ENCODE measurements around the gene CDK12.
"Not testable (repeated sequence)": the region's sequence is repeated elsewhere in the genome, so short reads cannot be mapped to it uniquely, and the experiment has no call there.

Gene CDK12

DNA sequence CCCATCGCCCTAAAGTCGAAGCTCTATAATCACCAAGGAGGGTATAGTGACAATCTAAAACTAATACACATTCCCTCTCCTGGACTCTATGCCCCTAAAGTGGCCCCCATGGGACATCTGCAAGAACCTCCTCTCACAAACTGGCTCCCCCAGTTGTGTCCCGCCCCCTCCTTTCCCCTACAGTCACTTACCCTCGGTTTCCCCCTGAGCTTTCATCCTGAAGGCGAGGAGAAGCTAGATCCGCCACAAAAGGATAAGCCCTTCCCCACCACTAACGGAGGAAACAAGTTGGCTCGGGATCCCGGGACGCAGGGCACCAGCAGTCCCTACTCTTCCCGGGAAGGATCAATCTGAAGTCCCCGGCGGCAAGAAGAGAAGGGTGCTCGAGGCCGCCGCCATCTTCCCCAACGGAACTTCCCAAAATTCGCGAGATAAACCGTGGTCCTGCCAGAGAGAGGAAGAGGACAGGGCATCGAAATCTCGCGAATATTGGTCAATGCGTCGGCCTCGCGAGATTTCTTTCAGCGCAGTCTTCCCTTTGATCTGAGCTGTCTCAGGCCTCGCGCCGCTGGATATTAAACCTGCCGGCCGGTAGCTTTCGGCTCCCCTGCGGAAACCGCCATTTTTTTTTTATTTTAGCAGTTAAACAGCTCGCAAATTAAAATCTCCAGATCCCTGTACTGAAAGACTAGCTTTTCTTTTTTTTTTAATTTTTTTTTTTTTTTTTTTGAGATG, 10.3 kb upstream of the CDK12 start, which contains the start of gene MED1:
TSS of gene MED1 (minus strand) at position 417 of the 735 bp plus-strand sequence. CDS start at position 216, 201 bp downstream.
- peak; percentile 99 for DNase-seq (ENCODE audit: low read depth)
- peak within 1 kb of the TSS; percentile 83 for H3K4me3 ChIP-seq (ENCODE audit: control insufficient read depth, low read depth, low read length)
- TF ChIP-seq, protein P1, sequence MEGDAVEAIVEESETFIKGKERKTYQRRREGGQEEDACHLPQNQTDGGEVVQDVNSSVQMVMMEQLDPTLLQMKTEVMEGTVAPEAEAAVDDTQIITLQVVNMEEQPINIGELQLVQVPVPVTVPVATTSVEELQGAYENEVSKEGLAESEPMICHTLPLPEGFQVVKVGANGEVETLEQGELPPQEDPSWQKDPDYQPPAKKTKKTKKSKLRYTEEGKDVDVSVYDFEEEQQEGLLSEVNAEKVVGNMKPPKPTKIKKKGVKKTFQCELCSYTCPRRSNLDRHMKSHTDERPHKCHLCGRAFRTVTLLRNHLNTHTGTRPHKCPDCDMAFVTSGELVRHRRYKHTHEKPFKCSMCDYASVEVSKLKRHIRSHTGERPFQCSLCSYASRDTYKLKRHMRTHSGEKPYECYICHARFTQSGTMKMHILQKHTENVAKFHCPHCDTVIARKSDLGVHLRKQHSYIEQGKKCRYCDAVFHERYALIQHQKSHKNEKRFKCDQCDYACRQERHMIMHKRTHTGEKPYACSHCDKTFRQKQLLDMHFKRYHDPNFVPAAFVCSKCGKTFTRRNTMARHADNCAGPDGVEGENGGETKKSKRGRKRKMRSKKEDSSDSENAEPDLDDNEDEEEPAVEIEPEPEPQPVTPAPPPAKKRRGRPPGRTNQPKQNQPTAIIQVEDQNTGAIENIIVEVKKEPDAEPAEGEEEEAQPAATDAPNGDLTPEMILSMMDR (conservative IDR thresholded peaks at IDR 0.05; ENCODE audit: control insufficient read depth, insufficient read depth, low read depth, low read length) = no peak

DNA sequence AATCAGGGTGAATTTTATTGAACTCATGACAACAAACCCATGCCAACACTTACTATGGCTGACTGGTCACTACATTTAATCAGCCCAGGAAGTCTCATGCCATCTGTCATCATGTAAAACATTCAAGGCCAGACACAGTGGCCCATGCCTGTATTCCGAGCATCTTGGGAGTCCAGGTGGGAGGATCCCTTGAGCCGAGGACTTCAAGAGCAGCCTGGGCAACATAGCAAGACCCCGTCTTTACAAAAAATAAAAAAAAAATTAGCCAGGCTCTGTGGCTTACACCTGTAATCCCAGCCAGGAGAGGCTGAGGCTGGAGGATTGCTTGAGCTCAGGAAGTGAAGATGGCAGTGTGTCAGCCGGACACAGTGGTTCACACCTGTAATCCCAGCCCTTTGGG, 5.4 kb upstream of the CDK12 start:
- no peak for DNase-seq (ENCODE audit: low read depth)
- TF ChIP-seq, protein P1 (conservative IDR thresholded peaks at IDR 0.05; ENCODE audit: control insufficient read depth, insufficient read depth, low read depth, low read length) = no peak
- H3K4me3 ChIP-seq (ENCODE audit: control insufficient read depth, low read depth, low read length) = no peak overlapping the region

DNA sequence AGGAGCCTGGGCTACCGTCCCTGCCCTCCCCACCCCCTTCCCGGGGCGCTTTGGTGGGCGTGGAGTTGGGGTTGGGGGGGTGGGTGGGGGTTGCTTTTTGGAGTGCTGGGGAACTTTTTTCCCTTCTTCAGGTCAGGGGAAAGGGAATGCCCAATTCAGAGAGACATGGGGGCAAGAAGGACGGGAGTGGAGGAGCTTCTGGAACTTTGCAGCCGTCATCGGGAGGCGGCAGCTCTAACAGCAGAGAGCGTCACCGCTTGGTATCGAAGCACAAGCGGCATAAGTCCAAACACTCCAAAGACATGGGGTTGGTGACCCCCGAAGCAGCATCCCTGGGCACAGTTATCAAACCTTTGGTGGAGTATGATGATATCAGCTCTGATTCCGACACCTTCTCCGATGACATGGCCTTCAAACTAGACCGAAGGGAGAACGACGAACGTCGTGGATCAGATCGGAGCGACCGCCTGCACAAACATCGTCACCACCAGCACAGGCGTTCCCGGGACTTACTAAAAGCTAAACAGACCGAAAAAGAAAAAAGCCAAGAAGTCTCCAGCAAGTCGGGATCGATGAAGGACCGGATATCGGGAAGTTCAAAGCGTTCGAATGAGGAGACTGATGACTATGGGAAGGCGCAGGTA, 762 bp downstream of the CDK12 start:
- TF ChIP-seq, protein P1 (conservative IDR thresholded peaks at IDR 0.05; ENCODE audit: control insufficient read depth, insufficient read depth, low read depth, low read length) = no peak
- peak; percentile 32 for DNase-seq (ENCODE audit: low read depth)

DNA sequence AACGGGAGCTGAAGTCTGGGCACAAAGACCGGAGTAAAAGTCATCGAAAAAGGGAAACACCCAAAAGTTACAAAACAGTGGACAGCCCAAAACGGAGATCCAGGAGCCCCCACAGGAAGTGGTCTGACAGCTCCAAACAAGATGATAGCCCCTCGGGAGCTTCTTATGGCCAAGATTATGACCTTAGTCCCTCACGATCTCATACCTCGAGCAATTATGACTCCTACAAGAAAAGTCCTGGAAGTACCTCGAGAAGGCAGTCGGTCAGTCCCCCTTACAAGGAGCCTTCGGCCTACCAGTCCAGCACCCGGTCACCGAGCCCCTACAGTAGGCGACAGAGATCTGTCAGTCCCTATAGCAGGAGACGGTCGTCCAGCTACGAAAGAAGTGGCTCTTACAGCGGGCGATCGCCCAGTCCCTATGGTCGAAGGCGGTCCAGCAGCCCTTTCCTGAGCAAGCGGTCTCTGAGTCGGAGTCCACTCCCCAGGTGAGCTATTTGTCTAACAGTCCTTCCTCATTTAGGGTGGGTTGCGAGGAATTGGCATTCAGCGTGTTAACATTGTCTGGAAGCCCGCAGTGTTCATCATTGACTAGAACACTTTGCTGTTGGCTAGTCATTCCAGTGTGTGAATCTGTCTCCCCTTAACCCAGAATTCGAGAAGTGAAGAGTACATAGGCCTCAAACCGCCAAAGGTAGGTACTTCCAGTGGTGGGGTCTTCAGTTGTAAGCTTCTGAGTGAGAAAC, 1.5 kb downstream of the CDK12 start:
- peak overlapping the region; percentile 89 for H3K4me3 ChIP-seq (ENCODE audit: control insufficient read depth, low read depth, low read length)
- no peak for DNase-seq (ENCODE audit: low read depth)
- TF ChIP-seq, protein P1 (conservative IDR thresholded peaks at IDR 0.05; ENCODE audit: control insufficient read depth, insufficient read depth, low read depth, low read length) = no peak

More for the DNA sequence above, 762 bp downstream of the CDK12 start:
- peak overlapping the region; percentile 89 for H3K4me3 ChIP-seq (ENCODE audit: control insufficient read depth, low read depth, low read length)

DNA sequence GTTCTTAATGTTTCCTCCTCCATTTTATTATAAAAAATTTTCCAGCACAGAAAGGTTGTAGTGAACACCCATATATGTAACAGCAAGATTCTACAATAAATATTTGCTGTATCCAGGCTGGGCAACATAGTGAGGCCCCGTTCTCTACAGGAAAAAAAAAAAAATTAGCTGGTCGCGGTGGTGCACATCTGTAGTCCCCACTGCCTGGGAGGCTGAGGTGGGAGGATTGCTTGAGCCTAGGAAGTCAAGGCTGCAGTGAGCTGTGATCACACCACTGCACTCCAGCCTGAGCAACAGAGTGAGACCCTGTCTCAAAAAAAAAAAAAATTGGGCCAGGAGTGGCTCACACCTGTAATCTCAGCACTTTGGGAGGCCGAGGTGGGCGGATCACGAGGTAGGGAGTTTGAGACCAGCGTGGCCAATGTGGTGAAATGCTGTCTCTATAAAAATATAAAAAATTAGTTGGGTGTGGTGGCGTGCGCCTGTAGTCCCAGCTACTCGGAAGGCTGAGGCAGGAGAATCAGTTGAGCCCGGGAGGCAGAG, 3.4 kb downstream of the CDK12 start:
- not testable (repeated sequence) for DNase-seq (ENCODE audit: low read depth)
- H3K4me3 ChIP-seq (ENCODE audit: control insufficient read depth, low read depth, low read length) = peak overlapping the region; percentile 89

DNA sequence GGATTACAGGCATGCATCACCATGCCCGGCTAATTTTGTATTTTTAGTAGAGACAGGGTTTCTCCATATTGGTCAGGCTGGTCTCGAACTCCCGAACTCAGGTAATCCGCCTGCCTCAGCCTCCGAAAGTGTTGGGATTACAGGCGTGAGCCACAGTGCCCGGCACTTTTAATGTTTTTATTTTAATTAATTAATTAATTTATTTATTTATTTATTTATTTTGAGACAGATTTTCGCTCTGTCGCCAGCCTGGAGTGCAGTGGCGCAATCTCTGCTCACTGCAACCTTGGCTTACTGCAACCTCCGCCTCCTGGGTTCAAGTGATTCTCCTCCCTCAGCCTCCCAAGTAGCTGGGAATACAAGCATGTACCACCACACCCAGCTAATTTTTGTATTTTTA, 7.3 kb downstream of the CDK12 start:
- not testable (repeated sequence) for H3K4me3 ChIP-seq (ENCODE audit: control insufficient read depth, low read depth, low read length); DNase-seq (ENCODE audit: low read depth)

DNA sequence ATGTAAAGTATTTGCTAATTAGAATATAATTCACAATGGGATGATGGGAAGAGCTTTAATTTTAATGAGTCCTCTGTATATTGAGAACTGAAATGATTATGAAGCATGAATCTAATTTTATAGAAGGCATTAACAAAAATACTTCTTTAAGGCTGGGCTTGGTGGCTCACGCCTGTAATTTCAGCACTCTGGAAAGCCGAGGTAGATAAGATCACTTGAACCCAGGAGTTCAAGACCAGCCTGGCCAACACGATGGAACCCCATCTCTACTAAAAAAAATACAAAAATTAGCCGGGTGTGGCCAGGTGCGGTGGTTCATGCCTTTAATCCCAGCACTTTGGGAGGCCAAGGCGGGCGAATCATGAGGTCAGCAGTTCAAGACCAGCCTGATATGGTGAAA, 12.0 kb downstream of the CDK12 start:
- no peak for DNase-seq (ENCODE audit: low read depth)
- TF ChIP-seq, protein P1 (conservative IDR thresholded peaks at IDR 0.05; ENCODE audit: control insufficient read depth, insufficient read depth, low read depth, low read length) = no peak
- no peak overlapping the region for H3K4me3 ChIP-seq (ENCODE audit: control insufficient read depth, low read depth, low read length)

DNA sequence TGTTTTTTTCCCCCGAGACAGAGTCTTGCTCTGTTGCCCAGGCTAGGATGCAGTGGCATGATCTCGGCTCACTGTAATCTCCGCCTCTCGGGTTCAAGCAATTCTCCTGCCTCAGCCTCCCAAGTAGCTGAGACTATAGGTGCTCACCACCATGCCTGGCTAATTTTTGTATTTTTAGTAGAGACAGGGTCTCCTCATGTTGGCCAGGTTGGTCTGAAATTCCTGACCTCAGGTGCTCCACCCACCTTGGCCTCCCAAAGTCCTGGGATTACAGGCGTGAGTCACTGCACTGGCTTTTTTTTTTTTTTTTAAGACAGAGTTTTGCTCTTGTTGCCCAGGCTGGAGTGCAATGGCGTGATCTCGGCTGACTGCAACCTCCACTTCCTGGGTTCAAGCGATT, 18.3 kb downstream of the CDK12 start:
- not testable (repeated sequence) for DNase-seq (ENCODE audit: low read depth); H3K4me3 ChIP-seq (ENCODE audit: control insufficient read depth, low read depth, low read length)
